Neural crest cell (in vitro differentiated cells): ENCODE data around the gene RPS15A. TPM values are rescaled to one million over a fixed set of nuclear protein-coding genes. Genes with fewer than 3 reads are reported as not detected.

ENCODE experiments used
- DNase-seq: peaks from one replicate; pipeline ENCODE4 v3.0.0; 2021; ENCODE audit warnings: low read depth, mixed read lengths, low spot score
- H3K27ac Mint-ChIP-seq: one replicate; pipeline ENCODE4 v1.8.0; 2021; ENCODE audit warnings: mild to moderate bottlenecking, mixed read lengths; ENCODE audit not compliant: unreplicated experiment
- H3K27me3 Mint-ChIP-seq: 2 replicates; pipeline ENCODE4 v1.8.0; 2021; ENCODE audit warnings: low read depth, mild to moderate bottlenecking, mixed read lengths
- H3K36me3 Mint-ChIP-seq: 2 replicates; pipeline ENCODE4 v1.8.0; 2021; ENCODE audit warnings: low read depth, mild to moderate bottlenecking, mixed read lengths
- H3K4me1 Mint-ChIP-seq: 2 replicates; pipeline ENCODE4 v1.8.0; 2021; ENCODE audit warnings: mixed read lengths
- H3K4me3 Mint-ChIP-seq: one replicate; pipeline ENCODE4 v1.8.0; 2021; ENCODE audit warnings: mild to moderate bottlenecking, mixed read lengths
- H3K9me3 Mint-ChIP-seq: 2 replicates; pipeline ENCODE4 v1.8.0; 2021; ENCODE audit warnings: mixed read lengths
- total RNA-seq: library from RNA; stranded (reverse); gene quantifications from 2 replicates; pipeline ENCODE4 v1.2.1, GENCODE V29; 2021
- TF ChIP-seq, protein P1 (sequence below): fragments of 200-600 bp; sonication (generic); conservative IDR thresholded peaks from 2 replicates; pipeline ENCODE4 v1.5.0; 2021; ENCODE audit warnings: antibody characterized with exemption, mild to moderate bottlenecking

The RPS15A gene
- total RNA-seq, 1 donor from 2014 or later = 1,697 TPM

DNA sequence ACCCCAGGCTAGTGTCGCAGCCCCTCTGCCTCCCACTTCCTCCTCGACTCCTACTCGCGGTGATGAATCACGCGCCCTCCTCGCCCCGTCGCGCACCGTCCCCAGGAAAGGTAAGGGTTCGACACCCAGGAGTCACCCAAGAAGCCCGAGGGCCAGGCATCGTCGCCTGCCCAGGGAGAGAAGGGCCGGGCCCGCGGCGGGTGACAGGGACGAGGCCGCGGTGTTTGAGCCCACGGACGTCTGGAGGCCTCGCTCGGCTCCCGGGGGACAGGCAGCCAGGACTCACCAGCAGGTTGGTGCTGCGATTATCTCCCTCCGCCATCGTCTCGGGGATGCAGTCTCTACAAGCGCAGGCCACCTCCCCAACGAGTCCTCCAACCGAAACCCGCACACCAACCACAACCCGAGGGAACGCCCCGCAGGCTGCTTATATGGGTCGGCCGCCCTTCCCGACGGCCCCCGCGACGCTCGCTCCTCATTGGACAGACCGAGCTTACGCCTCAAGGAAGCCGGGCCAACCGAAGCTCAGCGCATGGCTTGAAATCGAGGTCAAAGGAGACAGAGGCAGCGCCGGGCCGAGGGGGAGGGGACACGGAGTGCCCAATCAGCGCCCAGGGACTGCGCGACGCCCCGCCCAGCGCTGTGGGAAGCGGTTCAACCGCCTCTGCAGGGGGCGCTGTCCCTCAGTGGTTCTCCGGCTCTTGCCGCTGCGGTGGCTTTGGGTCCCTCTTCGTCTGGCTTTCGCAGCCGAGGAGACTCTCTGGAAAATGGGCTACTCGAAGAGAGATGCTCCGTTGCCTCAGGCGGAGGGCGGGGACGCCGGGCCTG is 11.2 kb upstream of the RPS15A start, which contains the start of gene ARL6IP1:
TSS of gene ARL6IP1 (minus strand) at position 405 of the 828 bp plus-strand sequence. CDS start at position 322, 83 bp downstream.
- Mint-ChIP-seq H3K4me3 (peak within 1 kb of the TSS; percentile 97), H3K27ac (peak within 1 kb of the TSS; percentile 98)

DNA sequence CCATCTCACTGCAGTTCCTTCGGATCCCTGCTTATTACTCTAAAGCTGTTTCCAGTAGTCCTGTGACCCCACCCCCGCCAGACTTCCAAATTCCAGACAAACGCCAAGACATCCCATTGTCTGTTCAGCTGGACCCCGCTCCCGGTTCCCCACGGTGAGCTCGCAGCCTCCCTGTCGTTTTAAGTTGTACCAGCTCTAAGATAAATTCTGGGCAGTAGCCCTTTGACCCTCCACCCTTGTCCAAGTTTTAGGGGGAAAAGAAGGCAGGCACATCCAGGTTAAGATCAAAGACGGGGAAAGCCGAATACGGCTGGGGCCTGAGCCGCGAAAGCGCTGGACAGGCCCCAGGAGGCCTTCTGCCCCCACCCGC is 10.6 kb upstream of the RPS15A start:
- peaks cover 41% of the 10 kb centered on the region for H3K4me1 Mint-ChIP-seq
- no peak for DNase-seq
- peaks cover 9% of the 10 kb centered on the region for H3K36me3 Mint-ChIP-seq
- peak overlapping the region; percentile 98 for H3K27ac Mint-ChIP-seq
- TF ChIP-seq, protein P1, sequence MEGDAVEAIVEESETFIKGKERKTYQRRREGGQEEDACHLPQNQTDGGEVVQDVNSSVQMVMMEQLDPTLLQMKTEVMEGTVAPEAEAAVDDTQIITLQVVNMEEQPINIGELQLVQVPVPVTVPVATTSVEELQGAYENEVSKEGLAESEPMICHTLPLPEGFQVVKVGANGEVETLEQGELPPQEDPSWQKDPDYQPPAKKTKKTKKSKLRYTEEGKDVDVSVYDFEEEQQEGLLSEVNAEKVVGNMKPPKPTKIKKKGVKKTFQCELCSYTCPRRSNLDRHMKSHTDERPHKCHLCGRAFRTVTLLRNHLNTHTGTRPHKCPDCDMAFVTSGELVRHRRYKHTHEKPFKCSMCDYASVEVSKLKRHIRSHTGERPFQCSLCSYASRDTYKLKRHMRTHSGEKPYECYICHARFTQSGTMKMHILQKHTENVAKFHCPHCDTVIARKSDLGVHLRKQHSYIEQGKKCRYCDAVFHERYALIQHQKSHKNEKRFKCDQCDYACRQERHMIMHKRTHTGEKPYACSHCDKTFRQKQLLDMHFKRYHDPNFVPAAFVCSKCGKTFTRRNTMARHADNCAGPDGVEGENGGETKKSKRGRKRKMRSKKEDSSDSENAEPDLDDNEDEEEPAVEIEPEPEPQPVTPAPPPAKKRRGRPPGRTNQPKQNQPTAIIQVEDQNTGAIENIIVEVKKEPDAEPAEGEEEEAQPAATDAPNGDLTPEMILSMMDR = no peak
- no peaks in the 10 kb centered on the region for H3K9me3 Mint-ChIP-seq
- H3K4me3 Mint-ChIP-seq = peak overlapping the region; percentile 97
- peaks cover 2% of the 10 kb centered on the region for H3K27me3 Mint-ChIP-seq

More for the DNA sequence above, 11.2 kb upstream of the RPS15A start, which contains the start of gene ARL6IP1:
- Mint-ChIP-seq H3K36me3 (peaks cover 11% of the 10 kb centered on the region), H3K27me3 (peaks cover 2% of the 10 kb centered on the region), H3K9me3 (no peaks in the 10 kb centered on the region), H3K4me1 (peaks cover 41% of the 10 kb centered on the region)
- peak; percentile 96 for DNase-seq
- TF ChIP-seq, protein P1 = peak; percentile 92

DNA sequence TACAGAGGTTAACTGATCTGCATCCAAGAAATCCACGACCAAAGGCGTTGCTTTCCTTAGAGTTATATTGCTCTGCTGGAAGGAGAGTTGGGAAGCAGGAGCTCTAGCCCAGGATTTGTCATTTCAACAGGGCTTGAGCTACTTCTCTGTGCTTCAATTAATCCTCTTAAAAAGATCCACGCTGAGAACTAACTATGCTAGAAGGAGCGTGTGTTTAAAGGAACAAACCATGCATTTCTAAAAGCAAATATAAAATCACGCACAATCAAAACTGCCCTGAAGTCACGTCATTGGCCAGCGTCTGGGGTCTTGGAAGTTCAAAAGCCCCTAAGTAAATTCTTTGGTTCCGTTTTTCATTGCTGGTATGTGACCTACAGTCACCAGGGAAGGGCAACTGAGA is 10.2 kb upstream of the RPS15A start:
- H3K4me1 Mint-ChIP-seq = peaks cover 41% of the 10 kb centered on the region
- peaks cover 9% of the 10 kb centered on the region for H3K36me3 Mint-ChIP-seq
- TF ChIP-seq, protein P1 = no peak
- H3K4me3 Mint-ChIP-seq = peak overlapping the region; percentile 97
- peaks cover 2% of the 10 kb centered on the region for H3K27me3 Mint-ChIP-seq
- DNase-seq = no peak
- H3K9me3 Mint-ChIP-seq = no peaks in the 10 kb centered on the region
- H3K27ac Mint-ChIP-seq = peak overlapping the region; percentile 98

DNA sequence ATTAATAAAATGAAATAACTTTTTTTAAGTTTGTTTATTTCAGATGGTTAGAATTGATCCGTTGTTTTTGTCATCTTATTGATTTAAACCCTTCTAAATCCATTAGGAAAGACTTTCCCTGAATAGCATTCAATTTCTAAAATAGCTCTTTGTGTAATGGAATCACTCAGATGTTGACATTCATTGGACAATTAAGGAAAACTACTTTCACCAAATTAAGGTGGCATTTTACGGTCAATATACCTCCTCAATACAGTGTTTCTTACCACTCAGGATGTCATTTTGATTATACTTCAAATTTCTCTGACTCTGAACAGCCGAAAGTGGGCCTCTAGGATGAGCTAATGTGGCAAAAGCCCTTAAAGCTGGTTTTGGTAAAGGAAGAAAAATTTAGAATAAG is 9.4 kb upstream of the RPS15A start:
- no peak for DNase-seq
- TF ChIP-seq, protein P1 = no peak
- no peak overlapping the region for H3K27ac Mint-ChIP-seq
- H3K4me3 Mint-ChIP-seq = peak overlapping the region; percentile 97
- H3K27me3 Mint-ChIP-seq = peaks cover 2% of the 10 kb centered on the region
- H3K9me3 Mint-ChIP-seq = no peaks in the 10 kb centered on the region
- peaks cover 9% of the 10 kb centered on the region for H3K36me3 Mint-ChIP-seq
- peaks cover 41% of the 10 kb centered on the region for H3K4me1 Mint-ChIP-seq

DNA sequence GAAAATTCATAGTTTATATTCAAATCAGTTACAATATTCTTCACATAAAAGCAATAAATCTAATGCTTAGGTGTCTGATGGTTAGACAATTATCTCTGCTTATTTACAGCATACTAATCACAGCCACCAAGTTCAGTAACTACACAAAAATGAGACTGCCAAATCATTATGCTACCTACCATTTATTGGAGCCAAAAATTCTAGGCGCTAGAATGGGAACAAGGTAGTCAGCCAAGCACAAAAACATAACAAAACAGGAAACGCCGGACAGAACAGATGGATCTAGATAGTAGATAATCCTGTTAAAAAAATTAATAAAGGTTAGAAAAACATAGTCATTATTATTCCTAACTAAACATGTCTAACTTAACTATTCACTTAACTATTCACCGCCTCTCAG is 7.6 kb upstream of the RPS15A start:
- Mint-ChIP-seq H3K27ac (no peak overlapping the region), H3K9me3 (no peaks in the 10 kb centered on the region), H3K36me3 (peaks cover 17% of the 10 kb centered on the region), H3K4me3 (peak overlapping the region; percentile 27), H3K27me3 (peaks cover 2% of the 10 kb centered on the region), H3K4me1 (peaks cover 31% of the 10 kb centered on the region)
- TF ChIP-seq, protein P1 = no peak
- DNase-seq = no peak
